Measurements from ENCODE around the gene DAP.
"Not testable (repeated sequence)": the region's sequence is repeated elsewhere in the genome, so short reads cannot be mapped to it uniquely, and the experiment has no call there.

DAP gene

GRCh38 chr5:10671041-10672008, 89.7 kb downstream of the DAP start:
- DNase-seq (ENCODE audit: low spot score): no peak

DNA sequence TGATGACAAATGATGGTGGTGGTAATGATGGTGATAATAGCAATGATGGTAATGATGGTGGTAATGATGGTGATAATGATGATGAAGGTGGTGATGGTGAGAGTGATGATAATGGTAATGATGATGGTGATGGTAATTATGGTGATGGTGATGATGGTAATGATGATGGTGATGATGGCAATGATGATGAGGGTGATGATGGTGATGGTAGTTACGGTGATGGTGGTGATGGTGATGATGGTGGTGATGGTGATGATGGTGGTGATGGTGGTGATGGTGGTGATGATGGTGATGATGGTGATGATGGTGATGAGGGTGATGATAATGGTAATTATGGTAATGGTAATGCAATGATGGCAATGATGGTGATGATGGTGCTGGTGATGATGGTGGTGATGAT, 91.1 kb downstream of the DAP start:
- no peak for DNase-seq (ENCODE audit: low spot score)

- no peak for DNase-seq (ENCODE audit: low spot score)
Observed at GRCh38 chr5:10668697-10669096, 92.3 kb downstream of the DAP start.

GRCh38 chr5:10667431-10668057, 93.5 kb downstream of the DAP start:
- DNase-seq (ENCODE audit: low spot score): no peak

DNA sequence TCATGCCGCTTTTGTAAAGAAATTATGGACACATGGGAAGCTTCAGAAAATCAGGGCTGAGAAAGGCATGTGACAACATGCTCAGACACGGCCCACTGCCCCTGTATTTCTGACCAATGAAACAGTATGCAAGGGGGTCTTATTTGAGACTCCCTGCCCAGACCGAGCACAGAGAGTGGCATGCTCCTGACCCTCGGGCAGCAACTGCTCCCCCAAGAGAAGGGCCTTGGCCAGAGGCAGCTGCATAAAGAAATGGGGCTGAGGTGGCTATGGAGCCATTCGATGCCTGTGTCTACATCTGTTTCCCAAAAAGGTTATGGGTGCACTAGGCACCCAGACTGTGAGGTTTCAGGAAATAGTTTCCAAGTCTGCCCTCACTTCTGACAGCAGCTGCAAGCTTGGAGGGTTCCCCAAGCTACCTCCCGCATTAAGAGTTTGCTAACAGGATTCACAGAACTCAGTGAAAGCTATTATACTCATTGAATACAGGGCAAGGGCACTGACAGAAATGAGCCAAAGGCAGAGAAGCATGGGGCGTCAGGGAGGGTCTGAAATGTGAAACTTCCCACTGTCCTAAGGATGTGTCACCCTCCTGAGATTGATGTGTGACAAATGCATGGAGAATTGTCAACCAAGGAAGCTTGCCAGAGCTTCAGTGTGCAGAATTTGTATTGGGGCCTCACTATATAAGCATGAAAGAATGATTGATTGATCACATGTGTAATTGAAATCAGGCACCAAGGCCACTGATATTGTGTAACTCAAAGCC, 94.3 kb downstream of the DAP start:
- DNase-seq (ENCODE audit: low spot score): no peak

GRCh38 chr5:10665799-10666198, 95.2 kb downstream of the DAP start:
- no peak for DNase-seq (ENCODE audit: low spot score)

GRCh38 chr5:10664180-10664769, 96.8 kb downstream of the DAP start:
- not testable (repeated sequence) for DNase-seq (ENCODE audit: low spot score)

- DNase-seq (ENCODE audit: low spot score): peak; percentile 53
Observed at GRCh38 chr5:10663489-10664179, 97.4 kb downstream of the DAP start.

GRCh38 chr5:10662661-10663488, 98.2 kb downstream of the DAP start:
- DNase-seq (ENCODE audit: low spot score): no peak

DNA sequence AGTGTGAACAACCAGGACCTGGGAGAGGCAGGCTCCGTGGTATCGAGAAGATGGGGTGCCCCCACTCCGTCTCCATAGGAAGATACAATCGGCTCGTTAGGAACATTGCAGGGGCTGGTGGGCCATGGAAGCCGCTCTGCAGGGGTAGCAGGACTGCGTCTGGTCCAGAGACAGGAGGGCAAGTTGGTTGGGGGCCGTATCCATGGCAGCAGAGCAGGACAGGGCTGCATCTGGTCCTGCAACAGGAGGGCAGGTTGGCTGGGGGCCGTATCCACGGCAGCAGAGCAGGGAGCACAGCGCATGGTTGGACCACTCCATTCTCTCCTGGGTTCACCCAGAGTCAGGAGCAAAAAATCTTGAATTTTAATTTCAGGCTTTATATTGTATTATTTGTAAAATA, 99.0 kb downstream of the DAP start:
- DNase-seq (ENCODE audit: low spot score): no peak

GRCh38 chr5:10661401-10661800, 99.6 kb downstream of the DAP start:
- no peak for DNase-seq (ENCODE audit: low spot score)

DNA sequence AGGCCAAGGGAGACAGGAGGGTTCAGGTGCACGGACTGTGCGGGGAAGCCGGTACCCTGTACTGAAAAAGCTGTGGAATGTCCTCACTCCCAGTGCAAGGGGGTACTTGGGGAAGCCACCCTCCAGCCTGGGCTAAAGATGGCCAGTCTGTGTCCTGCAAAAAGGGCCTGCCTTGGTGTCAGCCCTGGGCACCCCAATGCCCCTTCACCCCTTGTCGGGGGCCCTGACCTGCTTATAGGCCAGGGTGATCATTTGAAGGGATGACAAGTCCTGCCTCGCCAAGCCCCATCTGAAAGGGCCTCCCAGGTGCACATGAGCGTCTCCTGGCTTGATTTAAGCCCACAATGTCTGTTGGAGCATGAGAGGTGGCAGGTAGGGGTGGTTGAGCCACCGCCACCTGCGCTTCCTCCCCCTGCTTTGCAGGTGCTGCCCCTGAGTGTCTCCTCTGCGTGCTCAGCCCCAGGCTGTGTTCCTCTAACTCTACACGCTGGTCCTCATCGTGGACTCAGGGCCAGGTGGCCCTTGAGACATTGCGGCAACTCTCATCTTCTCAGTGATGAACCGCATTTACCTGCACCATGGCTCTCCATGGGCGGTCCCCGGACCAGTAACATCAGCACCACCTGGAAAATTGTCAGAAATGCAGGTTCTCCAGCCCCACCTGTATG, 100.2 kb downstream of the DAP start:
- no peak for DNase-seq (ENCODE audit: low spot score)

- no peak for DNase-seq (ENCODE audit: low spot score)
Observed at GRCh38 chr5:10660135-10660534, 100.9 kb downstream of the DAP start.

DNA sequence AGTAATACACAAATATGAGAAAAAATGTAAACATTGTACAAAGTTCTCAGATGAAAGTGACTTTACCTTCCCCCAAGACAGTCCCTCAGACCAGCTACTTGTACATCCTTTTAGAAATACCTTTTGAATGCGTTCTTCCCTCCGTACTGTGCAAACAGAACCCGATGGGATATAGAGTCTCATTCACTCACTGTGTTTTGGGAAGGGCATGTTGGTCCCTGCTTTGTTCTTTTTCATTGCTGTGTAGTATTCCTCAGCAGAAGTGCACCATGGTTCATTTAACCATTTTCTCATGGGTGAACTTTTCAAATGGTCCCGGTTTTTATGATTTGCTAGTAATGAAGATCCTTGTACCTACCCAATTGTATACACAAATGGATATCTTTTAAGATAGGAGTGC, 102.8 kb downstream of the DAP start:
- DNase-seq (ENCODE audit: low spot score): no peak

GRCh38 chr5:10655972-10656830, 104.8 kb downstream of the DAP start:
- no peak for DNase-seq (ENCODE audit: low spot score)

- DNase-seq (ENCODE audit: low spot score): no peak
Observed at GRCh38 chr5:10655161-10655971, 105.7 kb downstream of the DAP start.

- DNase-seq (ENCODE audit: low spot score): no peak
Observed at GRCh38 chr5:10654566-10654965, 106.5 kb downstream of the DAP start.

DNA sequence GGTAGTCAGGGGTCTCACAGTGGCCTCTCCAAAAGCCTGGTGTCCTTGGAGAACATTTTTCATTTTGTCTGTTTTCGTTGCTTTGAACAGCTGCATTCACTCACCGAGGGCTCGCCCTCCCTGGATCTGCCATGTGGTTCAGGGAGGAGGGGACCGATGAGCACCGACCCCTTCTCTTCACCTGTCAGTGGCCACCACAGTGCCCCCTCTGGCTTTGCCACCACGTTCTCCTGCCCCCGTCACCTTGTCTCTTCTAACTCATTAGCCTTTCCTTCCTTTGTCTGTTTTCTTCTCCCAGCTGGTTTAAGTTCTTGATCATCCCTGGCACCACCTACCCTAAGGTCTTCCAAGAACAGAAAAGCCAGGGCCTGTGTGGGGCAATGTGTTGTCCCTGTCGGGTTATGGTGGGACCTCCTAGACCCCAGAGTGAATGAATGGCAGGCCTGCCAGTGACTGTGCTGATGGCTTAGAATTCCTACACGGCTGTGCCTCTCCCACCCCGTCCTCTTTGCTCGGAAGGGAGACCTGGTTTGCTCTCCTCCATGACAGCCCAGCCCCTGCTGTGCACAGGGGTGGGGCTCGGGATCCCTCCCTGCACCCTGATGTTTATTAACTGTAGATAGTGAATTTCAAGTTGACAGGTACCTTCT, 107.2 kb downstream of the DAP start:
- DNase-seq (ENCODE audit: low spot score): no peak

Measured in AG08396 (cell line).